GM19438 (cell line): ENCODE results near the gene TBC1D2B.

Experiments used
- ATAC-seq: cut with Tn5 transposase; IDR thresholded peaks from one replicate; pipeline ENCODE4 v1.9.1; 2021; ENCODE audit warnings: low read depth; ENCODE audit not compliant: unreplicated experiment

TBC1D2B gene

GRCh38 chr15:78098131-78098755 is 20.7 kb upstream of the TBC1D2B start:
- ATAC-seq, result no peak

- no peak for ATAC-seq
Measured at GRCh38 chr15:78097667-78098066, 20.2 kb upstream of the TBC1D2B start.

- ATAC-seq, result no peak
Measured at GRCh38 chr15:78093242-78094020, 15.9 kb upstream of the TBC1D2B start.

- ATAC-seq, result no peak
Measured at GRCh38 chr15:78092261-78093041, 14.9 kb upstream of the TBC1D2B start, which contains the start of gene SH2D7. Gene SH2D7 (plus strand): TSS chr15:78092561. CDS start chr15:78092585, 24 bp downstream.

- ATAC-seq, result no peak
Measured at GRCh38 chr15:78090422-78091063, 13.0 kb upstream of the TBC1D2B start.

GRCh38 chr15:78088773-78089080 is 11.2 kb upstream of the TBC1D2B start:
- ATAC-seq, result no peak

GRCh38 chr15:78087951-78088772 is 10.7 kb upstream of the TBC1D2B start:
- no peak for ATAC-seq

- ATAC-seq, result no peak
Measured at GRCh38 chr15:78085928-78086327, 8.4 kb upstream of the TBC1D2B start.

- ATAC-seq, result no peak
Measured at GRCh38 chr15:78084449-78084750, 6.9 kb upstream of the TBC1D2B start.

GRCh38 chr15:78083687-78084448 is 6.4 kb upstream of the TBC1D2B start:
- ATAC-seq, result peak; percentile 63

GRCh38 chr15:78083186-78083585 is 5.7 kb upstream of the TBC1D2B start:
- ATAC-seq, result no peak

GRCh38 chr15:78082743-78083110 is 5.2 kb upstream of the TBC1D2B start:
- ATAC-seq, result no peak

GRCh38 chr15:78082106-78082742 is 4.7 kb upstream of the TBC1D2B start:
- no peak for ATAC-seq

- no peak for ATAC-seq
Measured at GRCh38 chr15:78080088-78080460, 2.6 kb upstream of the TBC1D2B start.

GRCh38 chr15:78079298-78080087 is 2.0 kb upstream of the TBC1D2B start:
- ATAC-seq, result no peak

GRCh38 chr15:78077871-78078210 is 330 bp upstream of the TBC1D2B start:
- ATAC-seq, result no peak

GRCh38 chr15:78076231-78077052 is 1.1 kb downstream of the TBC1D2B start:
- no peak for ATAC-seq
